ENCODE results near the gene NAP1L5.

Gene NAP1L5

DNA sequence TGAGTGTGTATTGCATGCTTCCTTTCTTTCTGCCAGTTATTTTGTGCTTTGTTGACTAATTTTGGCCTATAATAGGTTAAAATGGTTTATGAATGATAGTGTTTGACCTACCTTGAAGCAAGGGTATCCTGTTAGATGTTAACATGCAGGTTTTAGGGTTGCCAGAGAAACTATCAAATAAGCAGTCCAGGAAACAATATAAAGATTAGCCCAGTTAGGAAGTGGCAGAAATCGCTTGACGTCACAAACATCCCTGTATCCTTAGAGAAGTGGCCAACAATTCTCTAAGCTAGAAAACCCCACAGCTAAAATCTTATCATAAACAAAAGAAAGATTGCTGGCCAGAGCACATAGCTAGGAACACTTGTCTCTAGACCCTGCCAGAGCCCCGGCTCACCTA lies 3.8 kb downstream of the NAP1L5 start:
- Histone ChIP-seq H3K27ac (no peak overlapping the region), H3K27me3 (no peaks in the 10 kb centered on the region), H3K36me3 (peaks cover 7 to 39% (median 11%) of the 10 kb centered on the region in 3 donors), H3K4me1 (no peaks in the 10 kb centered on the region), H3K4me3 (no peak overlapping the region), H3K9me3 (no peaks in the 10 kb centered on the region)
- DNase-seq, result no peak
- intact Hi-C loops (cut with DNase I; ENCODE audit: low total_unique reads), result no loop called here
- no peak for TF ChIP-seq CTCF (IDR thresholded peaks at IDR 0.05)

DNA sequence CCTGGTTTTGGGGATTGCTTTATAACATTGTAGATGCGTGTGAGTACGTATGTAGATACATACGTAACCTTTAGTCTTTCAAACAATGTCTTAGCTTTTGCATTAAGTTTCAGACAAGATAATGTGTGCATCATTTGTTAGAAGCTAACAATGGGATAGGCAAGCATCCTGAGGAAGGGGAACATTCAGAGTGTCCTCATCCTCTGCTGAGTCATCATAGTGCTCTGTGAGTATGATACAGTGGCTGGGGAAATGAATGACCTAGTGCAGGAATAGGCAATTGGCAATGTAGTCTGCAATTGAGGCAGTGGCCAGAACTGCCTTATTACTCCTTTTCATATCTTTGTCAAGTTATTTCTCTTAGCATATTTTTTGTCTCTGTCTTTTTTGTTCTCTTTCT lies 7.3 kb downstream of the NAP1L5 start:
- Histone ChIP-seq H3K36me3 (peaks cover 13 to 43% (median 30%) of the 10 kb centered on the region in 3 donors), H3K27ac (no peak overlapping the region), H3K9me3 (no peaks in the 10 kb centered on the region), H3K4me1 (no peaks in the 10 kb centered on the region), H3K27me3 (no peaks in the 10 kb centered on the region), H3K4me3 (no peak overlapping the region)
- intact Hi-C loops (cut with DNase I; ENCODE audit: low total_unique reads), result no loop called here
- TF ChIP-seq CTCF (IDR thresholded peaks at IDR 0.05), result no peak
- no peak for DNase-seq

GRCh38 chr4:88681209-88681608 lies 16.4 kb downstream of the NAP1L5 start:
- TF ChIP-seq CTCF (IDR thresholded peaks at IDR 0.05), result no peak
- intact Hi-C loops (cut with DNase I; ENCODE audit: low total_unique reads), result no loop called here
- no peaks in the 10 kb centered on the region for H3K27me3 ChIP-seq
- no peak overlapping the region for H3K4me3 ChIP-seq
- H3K36me3 ChIP-seq, result peaks cover 56 to 67% (median 59%) of the 10 kb centered on the region in 3 donors
- no peaks in the 10 kb centered on the region for H3K4me1 ChIP-seq
- no peaks in the 10 kb centered on the region for H3K9me3 ChIP-seq
- no peak overlapping the region for H3K27ac ChIP-seq
- DNase-seq, result no peak

GRCh38 chr4:88675543-88675942 lies 22.1 kb downstream of the NAP1L5 start:
- Histone ChIP-seq H3K4me3 (no peak overlapping the region), H3K27ac (no peak overlapping the region), H3K27me3 (no peaks in the 10 kb centered on the region), H3K4me1 (no peaks in the 10 kb centered on the region), H3K36me3 (peaks cover 42 to 56% (median 55%) of the 10 kb centered on the region in 3 donors), H3K9me3 (no peaks in the 10 kb centered on the region)
- no peak for TF ChIP-seq CTCF (IDR thresholded peaks at IDR 0.05)
- no peak for DNase-seq
- intact Hi-C loops (cut with DNase I; ENCODE audit: low total_unique reads), result no loop called here

GRCh38 chr4:88674979-88675378 lies 22.6 kb downstream of the NAP1L5 start:
- H3K9me3 ChIP-seq, result no peaks in the 10 kb centered on the region
- H3K4me3 ChIP-seq, result no peak overlapping the region
- intact Hi-C loops (cut with DNase I; ENCODE audit: low total_unique reads), result no loop called here
- no peaks in the 10 kb centered on the region for H3K4me1 ChIP-seq
- no peak for TF ChIP-seq CTCF (IDR thresholded peaks at IDR 0.05)
- no peaks in the 10 kb centered on the region for H3K27me3 ChIP-seq
- H3K36me3 ChIP-seq, result peaks cover 42 to 56% (median 55%) of the 10 kb centered on the region in 3 donors
- H3K27ac ChIP-seq, result no peak overlapping the region
- DNase-seq, result no peak

- no peak for DNase-seq
- Histone ChIP-seq H3K4me3 (no peak overlapping the region), H3K9me3 (no peaks in the 10 kb centered on the region), H3K36me3 (peaks cover 42 to 56% (median 55%) of the 10 kb centered on the region in 3 donors), H3K27ac (no peak overlapping the region), H3K4me1 (no peaks in the 10 kb centered on the region), H3K27me3 (no peaks in the 10 kb centered on the region)
- TF ChIP-seq CTCF (IDR thresholded peaks at IDR 0.05), result no peak
- intact Hi-C loops (cut with DNase I; ENCODE audit: low total_unique reads), result no loop called here
Measured at GRCh38 chr4:88674565-88674964, 23.1 kb downstream of the NAP1L5 start.
